Raji (cell line): ENCODE data around the gene SPINK14.

Experiments
- POLR2A ChIP-seq: IDR thresholded peaks from 2 replicates; pipeline ENCODE4 v1.6.1; 2011; ENCODE audit warnings: low read depth, low read length, control low read depth; ENCODE audit not compliant: insufficient read depth

SPINK14 gene

DNA sequence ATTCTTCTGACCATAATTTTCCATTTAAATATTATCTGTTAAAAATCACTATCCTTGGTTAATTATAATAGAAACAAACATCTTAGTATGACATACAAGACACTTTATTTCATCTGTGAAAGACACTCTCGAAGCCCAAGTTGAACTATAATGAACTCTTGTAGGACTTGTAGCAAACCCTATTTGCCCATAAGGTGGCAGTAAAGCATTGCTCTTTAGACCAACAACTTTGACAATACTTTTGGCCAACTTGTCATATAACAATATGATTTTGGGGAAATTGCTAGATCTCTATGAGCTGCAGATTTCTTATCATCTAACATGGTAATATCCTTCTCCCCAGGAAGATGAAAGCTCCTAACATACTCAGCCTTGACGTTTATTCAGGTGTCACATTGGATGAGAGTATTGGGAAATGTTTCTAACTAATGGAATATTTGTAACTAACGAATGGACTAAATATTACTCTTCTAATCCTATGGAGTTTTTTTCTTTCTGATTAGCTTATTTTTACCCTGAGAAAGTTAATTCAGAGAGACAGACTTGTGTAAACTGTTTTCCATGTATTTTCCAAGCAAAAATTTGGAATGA is 11.0 kb downstream of the SPINK14 start:
- no peak for TF ChIP-seq POLR2A

DNA sequence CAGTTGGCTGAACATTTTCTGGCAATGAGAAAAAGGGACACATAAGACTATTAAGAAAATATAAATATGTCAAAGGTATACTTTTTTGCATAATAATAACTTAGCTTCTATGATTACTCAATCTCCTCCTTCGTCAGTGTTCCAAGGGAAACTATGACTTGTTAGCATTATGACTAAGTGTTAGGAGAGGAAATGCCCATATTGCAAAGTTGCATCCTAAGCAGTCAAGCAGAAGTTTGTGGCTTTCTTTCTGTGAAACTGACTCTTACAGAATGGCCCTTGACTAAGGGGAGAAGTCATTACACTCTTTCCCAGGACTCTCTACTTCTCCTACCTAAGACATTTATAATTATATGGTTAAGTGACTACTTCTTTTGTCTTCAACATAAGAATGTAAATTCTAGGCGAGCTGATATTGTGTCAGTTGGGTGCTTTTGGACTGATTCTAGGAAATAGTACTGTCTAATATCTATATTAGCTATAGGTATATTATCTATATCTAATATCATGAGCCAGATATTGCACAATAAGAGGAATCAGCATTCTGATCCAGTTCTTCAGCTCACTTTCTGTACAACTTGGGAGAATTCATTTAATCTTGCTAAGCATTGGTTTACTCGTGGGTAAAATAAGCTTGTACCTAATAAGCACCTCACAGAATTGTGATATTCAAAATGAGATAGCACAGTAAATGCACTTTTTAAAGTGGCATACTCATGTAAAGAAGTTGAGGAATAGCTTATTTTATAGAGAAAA is 18.1 kb downstream of the SPINK14 start:
- TF ChIP-seq POLR2A, result no peak

DNA sequence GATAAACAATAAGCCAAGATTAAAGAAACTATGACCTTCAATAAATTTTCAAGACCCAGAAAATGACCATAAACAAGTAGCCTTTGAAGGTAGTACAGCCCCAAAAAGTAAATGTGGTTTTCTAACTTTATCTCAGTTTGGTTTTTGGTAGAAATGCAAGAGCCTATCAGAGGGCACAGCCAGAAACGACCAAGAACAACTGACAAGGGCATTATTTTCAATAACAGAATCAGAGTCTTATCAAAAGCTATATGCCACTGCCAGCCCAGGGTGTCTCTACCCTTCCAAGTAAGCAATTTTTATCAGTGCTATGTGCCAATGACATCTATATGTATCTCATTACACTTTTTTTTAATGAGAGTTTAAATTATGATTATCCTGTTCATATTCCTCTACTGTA is 22.7 kb downstream of the SPINK14 start:
- no peak for TF ChIP-seq POLR2A

DNA sequence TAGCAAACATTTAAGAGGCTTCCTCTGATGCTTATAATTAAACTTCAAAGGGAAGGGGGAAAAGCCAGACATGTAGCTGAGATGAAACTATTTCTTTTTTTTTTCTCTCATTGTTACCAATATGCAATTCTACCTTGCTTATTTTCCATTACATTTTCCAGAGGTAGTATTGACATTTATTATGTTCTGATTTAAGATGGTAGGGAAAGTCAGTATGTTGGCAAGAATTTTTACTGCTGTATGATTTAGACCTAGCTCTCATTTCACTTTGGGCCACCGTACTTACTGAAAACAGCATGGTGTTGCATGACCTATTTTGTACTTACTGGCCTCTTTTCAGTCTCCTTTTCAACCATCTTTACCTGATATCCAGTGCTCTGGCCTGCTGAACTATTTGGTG is 24.9 kb downstream of the SPINK14 start:
- TF ChIP-seq POLR2A, result no peak

DNA sequence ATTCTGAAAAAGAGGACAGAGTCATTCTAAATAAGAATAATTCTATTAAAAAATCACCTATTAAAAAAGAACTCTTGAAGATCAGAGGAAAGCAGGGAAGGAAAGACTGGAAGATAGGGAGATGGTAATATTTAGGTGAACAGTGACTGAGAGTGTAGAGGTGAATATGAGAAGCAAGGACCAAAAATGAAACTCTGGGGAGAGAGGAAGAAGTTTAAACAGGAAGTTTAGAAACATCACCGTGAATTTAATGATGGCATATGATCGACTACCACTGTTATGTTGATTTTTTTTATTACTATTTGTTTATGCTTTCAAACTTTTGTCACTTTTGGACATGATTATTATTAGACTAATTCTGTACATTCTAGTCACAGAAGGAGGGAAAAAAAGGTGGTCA is 32.8 kb downstream of the SPINK14 start:
- TF ChIP-seq POLR2A, result no peak

DNA sequence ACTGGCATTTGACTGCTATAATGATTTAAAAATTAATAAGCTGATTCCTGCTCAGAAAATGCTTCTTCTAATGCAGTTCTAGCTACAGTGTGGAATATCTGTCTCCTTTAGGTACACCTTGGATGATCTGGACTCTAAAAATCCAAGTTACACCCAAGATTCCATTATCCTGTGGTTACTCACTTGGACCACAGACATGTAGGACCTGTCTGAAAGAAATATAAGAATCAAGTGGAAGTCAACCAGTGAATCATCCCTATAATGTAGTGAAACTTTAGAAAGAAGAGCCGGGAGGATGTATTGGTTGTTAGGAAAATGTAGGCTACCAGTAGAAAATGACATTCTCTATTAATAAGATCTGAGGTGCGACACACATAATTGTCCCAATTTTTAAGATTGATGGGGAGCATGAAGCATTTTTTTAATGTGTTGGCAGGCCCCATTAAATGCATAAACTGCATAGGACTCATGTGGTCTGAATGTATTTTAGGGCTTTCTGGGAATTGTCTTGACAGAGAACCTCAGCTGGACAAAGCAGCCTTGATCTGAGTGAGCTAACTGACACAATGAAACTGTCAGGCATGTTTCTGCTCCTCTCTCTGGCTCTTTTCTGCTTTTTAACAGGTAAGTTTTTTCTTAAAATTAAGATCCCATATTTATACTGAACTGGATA is 34.3 kb downstream of the SPINK14 start, which contains the start of gene SPINK6:
Gene SPINK6 (plus strand): TSS at position 512 of the 673 bp plus-strand sequence. CDS start 55 bp downstream, at position 567.
- no peak for TF ChIP-seq POLR2A

DNA sequence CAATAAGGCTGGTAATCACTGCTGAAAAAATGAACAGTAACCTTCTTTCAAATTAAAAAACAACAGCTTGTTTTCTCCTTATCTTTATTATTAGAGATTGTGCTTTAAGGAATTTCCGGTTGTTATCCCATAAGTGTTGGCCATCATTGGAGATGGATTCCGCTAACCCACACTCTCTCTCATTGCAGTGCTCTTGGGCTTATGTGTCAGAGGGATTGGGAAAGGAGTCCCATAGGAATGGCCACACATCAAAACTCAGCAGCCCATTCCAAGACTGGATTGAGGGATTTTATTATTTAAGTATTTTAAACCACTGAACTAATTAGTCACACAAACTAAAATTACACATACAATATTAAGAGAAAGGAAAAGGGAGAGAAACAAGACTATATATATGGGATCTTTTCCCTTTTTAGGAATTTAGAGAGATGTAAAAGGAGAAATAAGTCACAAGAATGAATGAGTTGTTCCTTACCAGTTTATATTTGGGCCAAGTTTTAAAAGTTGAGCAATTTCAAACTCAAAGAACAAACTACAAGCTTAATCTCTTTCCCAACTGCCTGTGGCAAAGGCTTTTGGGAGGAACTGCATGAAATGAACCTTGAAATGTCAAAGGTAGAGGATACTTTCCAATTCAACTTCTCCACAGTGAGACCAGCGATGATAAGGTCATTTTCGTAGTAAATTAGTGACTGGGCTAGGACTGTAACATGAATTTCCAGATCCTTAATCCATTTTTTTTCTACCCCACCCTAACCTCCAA is 36.9 kb downstream of the SPINK14 start:
- TF ChIP-seq POLR2A, result no peak

DNA sequence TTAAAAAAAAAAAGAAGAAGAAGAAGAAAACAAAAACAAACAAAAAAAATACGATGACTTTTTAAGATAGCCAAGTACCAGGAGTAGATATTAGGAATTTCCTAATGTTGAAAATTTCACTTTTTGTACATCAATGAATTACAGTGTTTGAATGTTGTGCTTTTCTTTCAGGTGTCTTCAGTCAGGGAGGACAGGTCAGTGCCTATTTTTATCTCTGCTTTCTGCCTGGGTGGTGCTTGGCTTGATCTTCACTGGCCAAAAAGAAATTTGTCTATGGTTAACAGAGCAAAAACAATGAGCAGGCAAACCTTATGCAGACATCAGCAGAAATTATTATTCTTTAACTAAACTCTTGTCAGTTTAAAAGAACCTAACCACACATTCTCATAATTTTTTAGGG is 37.5 kb downstream of the SPINK14 start:
- no peak for TF ChIP-seq POLR2A

DNA sequence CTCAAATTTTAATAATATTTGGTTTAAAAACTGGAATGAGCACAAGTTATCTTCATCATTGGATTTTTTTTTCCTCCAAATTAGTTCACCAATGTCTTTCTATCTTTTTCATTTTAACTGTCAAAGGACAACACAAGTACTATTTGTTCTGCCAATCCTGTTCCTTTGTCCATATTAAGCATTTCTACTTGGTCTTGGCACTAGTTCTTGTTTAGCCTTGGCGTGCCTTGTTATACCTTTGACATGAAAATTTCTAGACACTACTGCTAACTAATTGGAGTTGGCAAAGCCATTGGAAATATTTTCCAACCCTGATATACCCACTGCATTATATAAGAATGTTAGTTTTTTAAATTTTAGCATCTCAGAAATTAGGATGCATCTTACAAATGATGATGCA is 38.3 kb downstream of the SPINK14 start:
- no peak for TF ChIP-seq POLR2A

DNA sequence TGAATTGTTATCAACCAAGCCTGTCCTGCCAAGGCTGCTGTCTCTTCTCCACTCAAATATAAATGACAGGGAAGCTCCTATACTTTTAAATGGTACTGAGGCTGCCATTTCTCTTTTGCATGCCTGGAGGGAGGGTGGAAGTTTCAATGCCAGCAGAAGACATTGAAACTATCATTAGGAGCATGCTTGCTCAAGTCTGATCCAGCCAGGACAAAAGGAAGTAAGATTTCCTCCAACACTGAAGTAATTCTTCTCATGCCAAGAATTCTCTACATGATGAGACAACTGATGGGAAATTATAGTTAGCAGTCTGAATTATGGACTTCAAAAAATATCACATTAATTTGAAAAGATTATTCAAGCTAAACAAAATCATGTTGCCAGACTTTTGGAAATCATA is 39.9 kb downstream of the SPINK14 start:
- TF ChIP-seq POLR2A, result no peak

DNA sequence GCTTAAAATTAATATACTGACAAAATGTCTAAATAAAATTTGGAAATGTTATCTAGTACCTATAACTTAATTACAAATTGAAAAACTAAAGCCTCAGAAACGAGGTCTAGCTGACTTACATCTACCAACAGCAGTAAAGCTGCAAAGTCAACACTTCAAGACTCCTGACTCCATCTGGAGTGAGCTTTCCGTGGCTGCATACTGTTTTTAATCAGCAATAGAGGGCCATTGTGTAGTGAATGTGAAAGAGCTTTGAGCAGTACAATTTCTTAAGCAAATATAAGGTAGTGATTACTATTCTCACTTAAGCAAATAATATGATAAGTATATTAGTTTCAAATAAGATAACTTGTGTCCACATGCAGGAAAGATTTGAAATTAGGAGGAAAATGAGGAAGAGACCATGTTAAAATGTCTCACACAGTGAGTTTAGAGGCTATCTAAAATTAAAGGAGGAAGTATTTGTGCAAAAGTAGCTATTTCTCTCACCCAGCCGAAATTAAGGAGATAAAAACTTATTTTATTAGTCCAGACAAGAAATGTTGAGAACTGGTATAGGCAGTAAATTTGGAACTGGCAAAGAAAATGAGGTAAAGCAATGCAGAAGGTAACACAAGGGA is 40.9 kb downstream of the SPINK14 start:
- no peak for TF ChIP-seq POLR2A

DNA sequence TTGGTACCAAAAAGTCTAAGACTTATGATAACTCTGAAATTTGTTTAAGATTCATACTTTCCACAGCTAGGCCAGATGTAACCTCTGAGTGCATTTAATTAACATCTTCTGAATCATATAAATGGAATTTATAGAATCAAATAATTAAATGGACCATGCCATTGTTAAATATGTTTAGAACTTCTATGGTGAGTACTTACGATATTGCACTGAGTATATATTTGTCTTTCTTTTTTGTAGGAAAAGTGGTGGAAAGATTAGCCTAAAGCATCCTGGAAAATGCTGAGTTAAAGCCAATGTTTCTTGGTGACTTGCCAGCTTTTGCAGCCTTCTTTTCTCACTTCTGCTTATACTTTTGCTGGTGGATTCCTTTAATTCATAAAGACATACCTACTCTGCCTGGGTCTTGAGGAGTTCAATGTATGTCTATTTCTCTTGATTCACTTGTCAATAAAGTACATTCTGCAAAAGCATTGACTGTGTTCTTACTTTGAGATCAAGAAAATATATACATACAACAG is 46.4 kb downstream of the SPINK14 start:
- TF ChIP-seq POLR2A, result no peak

DNA sequence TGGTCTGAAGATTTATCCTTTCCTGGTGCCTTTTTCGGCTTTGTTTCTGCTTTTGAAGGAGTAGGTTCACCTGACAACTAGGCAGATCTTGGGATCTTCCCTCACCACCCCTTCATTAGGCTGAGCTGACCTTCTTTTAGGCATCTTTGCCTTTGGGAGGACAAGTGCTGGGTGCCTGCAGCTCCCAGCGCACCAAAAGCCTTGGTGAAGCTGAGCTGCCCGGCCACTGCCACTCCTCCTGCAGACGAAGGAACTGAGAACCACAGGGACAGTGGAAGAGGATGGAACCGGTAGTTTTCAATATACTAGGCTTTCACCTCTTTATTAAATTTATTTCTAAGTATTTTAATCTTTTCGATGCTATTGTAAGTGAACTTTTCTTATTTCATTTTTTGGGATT is 53.2 kb downstream of the SPINK14 start:
- TF ChIP-seq POLR2A, result no peak

DNA sequence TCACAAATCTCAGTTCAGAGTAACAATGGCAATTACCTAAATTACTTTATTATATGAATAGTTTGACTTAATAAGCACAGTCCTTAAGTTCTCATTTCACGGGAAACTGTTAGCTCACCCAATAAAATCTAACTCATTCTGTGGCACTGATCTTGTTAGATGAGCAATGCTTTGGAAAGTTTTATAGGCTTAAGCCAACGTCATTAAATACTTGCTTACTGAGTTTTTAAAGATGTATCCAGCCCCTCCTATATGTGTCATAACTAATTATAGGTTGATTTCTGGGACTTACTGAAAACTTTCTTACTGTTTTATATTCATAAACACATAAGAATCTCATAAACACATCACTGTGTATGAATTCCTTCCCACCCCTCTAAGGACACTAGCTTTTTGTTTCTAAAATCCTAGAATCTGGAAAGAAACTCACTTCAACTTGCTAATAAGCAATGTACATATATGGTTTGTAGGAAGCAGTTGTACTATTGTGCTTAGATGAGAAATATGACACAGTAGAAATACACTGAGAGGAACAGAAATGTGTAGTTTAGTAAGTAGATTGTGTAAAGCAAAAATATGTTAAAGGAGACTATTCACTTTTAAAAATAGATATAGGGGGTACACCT is 55.9 kb downstream of the SPINK14 start:
- TF ChIP-seq POLR2A, result no peak
